ENCODE measurements around the gene KDM6B.

Gene KDM6B

DNA sequence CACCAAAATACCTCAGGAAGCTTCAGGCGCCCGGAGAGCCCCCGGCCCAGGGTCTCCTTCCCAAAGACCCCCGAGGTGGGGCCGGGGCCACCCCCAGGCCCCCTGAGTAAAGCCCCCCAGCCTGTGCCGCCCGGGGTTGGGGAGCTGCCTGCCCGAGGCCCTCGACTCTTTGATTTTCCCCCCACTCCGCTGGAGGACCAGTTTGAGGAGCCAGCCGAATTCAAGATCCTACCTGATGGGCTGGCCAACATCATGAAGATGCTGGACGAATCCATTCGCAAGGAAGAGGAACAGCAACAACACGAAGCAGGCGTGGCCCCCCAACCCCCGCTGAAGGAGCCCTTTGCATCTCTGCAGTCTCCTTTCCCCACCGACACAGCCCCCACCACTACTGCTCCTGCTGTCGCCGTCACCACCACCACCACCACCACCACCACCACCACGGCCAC lies 14.1 kb downstream of the KDM6B start:
- no peak overlapping the region for H3K27ac Mint-ChIP-seq
- H3K4me3 Mint-ChIP-seq = no peak overlapping the region
- H3K36me3 Mint-ChIP-seq (ENCODE audit: low read depth) = peaks cover 48% of the 10 kb centered on the region
- H3K9me3 Mint-ChIP-seq = no peaks in the 10 kb centered on the region
- no peaks in the 10 kb centered on the region for H3K4me1 Mint-ChIP-seq
- H3K27me3 Mint-ChIP-seq (ENCODE audit: low read depth) = no peaks in the 10 kb centered on the region
- no peak for TF ChIP-seq CTCF (IDR thresholded peaks at IDR 0.05; ENCODE audit: unreplicated experiment in 3 of 3)

- TF ChIP-seq CTCF (IDR thresholded peaks at IDR 0.05; ENCODE audit: unreplicated experiment in 3 of 3) = no peak
- Mint-ChIP-seq H3K27ac (no peak overlapping the region), H3K4me1 (no peaks in the 10 kb centered on the region), H3K36me3 (ENCODE audit: low read depth) (peaks cover 49% of the 10 kb centered on the region), H3K27me3 (ENCODE audit: low read depth) (no peaks in the 10 kb centered on the region), H3K4me3 (no peak overlapping the region), H3K9me3 (no peaks in the 10 kb centered on the region)
These were observed 14.7 kb downstream of the KDM6B start for GRCh38 chr17:7848739-7849129.

- H3K27me3 Mint-ChIP-seq (ENCODE audit: low read depth) = no peaks in the 10 kb centered on the region
- no peak overlapping the region for H3K27ac Mint-ChIP-seq
- H3K9me3 Mint-ChIP-seq = no peaks in the 10 kb centered on the region
- no peak overlapping the region for H3K4me3 Mint-ChIP-seq
- H3K4me1 Mint-ChIP-seq = no peaks in the 10 kb centered on the region
- peaks cover 54% of the 10 kb centered on the region for H3K36me3 Mint-ChIP-seq (ENCODE audit: low read depth)
- no peak for TF ChIP-seq CTCF (IDR thresholded peaks at IDR 0.05; ENCODE audit: unreplicated experiment in 3 of 3)
These were observed 15.2 kb downstream of the KDM6B start for GRCh38 chr17:7849130-7849750.

GRCh38 chr17:7849751-7850504 lies 15.9 kb downstream of the KDM6B start:
- no peak for TF ChIP-seq CTCF (IDR thresholded peaks at IDR 0.05; ENCODE audit: unreplicated experiment in 3 of 3)
- H3K4me3 Mint-ChIP-seq = peak overlapping the region in 1 of 3 experiments; percentile 21
- peaks cover 54% of the 10 kb centered on the region for H3K36me3 Mint-ChIP-seq (ENCODE audit: low read depth)
- no peak overlapping the region for H3K27ac Mint-ChIP-seq
- H3K4me1 Mint-ChIP-seq = peaks cover under 1% of the 10 kb centered on the region
- no peaks in the 10 kb centered on the region for H3K27me3 Mint-ChIP-seq (ENCODE audit: low read depth)
- H3K9me3 Mint-ChIP-seq = no peaks in the 10 kb centered on the region

DNA sequence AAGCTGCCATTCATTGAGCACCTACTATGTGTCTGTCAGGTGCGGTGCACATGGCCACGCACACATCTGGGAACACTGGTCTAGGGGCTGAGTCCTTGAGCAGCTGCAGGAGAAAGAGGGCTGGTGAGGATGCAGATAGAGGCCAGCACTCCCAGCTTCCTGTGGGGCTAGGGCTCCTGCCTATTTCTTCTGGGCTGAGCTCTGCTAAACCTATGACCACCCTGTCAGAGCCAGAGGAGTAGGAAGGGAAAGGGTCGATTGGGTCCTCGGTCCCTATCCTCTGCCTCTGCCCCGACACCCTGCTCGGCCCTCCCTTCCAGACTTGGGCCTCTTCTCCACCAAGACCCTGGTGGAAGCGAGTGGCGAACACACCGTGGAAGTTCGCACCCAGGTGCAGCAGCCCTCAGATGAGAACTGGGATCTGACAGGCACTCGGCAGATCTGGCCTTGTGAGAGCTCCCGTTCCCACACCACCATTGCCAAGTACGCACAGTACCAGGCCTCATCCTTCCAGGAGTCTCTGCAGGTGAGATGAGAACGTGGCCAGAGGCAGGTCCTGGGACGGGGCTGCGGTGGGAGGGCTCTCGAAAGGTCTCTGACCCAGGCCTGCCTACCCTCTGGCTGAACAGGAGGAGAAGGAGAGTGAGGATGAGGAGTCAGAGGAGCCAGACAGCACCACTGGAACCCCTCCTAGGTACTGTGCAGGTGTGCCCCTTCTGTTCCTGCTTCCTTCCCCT lies 16.9 kb downstream of the KDM6B start:
- Mint-ChIP-seq H3K36me3 (ENCODE audit: low read depth) (peaks cover 57% of the 10 kb centered on the region), H3K27ac (no peak overlapping the region), H3K27me3 (ENCODE audit: low read depth) (peaks cover 3% of the 10 kb centered on the region), H3K4me1 (peaks cover 5% of the 10 kb centered on the region), H3K4me3 (no peak overlapping the region), H3K9me3 (no peaks in the 10 kb centered on the region)
- TF ChIP-seq CTCF (IDR thresholded peaks at IDR 0.05; ENCODE audit: unreplicated experiment in 3 of 3) = no peak

Measured in nephron (organoid).